Hippocampal formation (tissue), 2 donors: ENCODE data around the gene KLHL26.
A peak's percentile ranks its signal among the peaks of the same experiment; 100 is the strongest.

Source experiments
- DNase-seq, 2 donors: peaks; one replicate each; lab custom pipeline; 2025; lab: John Stamatoyannopoulos, UW

KLHL26 gene

DNA sequence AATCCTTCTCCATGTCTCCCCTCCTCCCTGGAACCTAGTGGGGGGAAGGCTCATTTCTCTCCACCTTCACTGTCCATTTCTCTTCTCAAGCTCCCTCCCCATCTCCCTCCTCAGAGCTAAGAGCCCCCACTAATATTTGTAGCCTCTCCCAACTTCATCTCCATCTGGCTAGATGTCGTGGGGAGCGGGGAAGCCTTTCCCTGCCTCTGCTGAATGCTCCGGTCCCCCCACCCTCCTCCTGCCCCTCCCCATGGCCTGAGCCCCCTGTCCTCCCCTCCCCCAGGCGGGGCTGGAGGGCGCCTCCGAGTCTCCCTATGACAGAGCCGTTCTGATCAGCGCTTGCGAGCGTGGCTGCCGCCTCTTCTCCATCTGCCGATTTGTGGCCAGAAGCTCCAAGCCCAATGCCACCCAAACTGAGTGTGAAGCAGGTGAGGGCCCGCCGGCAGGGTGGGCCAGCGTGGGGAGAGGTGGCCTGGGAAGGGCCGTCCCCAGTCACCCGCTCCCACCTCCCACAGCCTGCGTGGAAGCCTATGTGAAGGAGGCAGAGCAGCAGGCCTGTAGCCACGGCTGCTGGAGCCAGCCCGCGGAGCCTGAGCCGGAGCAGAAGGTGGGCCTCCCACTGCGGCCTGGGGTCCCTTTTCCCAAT, 23.1 kb upstream of the KLHL26 start:
- no peak for DNase-seq

- DNase-seq = no peak
Observed at GRCh38 chr19:18616023-18616422, 20.8 kb upstream of the KLHL26 start.

GRCh38 chr19:18617562-18617961, 19.3 kb upstream of the KLHL26 start:
- DNase-seq = no peak

DNA sequence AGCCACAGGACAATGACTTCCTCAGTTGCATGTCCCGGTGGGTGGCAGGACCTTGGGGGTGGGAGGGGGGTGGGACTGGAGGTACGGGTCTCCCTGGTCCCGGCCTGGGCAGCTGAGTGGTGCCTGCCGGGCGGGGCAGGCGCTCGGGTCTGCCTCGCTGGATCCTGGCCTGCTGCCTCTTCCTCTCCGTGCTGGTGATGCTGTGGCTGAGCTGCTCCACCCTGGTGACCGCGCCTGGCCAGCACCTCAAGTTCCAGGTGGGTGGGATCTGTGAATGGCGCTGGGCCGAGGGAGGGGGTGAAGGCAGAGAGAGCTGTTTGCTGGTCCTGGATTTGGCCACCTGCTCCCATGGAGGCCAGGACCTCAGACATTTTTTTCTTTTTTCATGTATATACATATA, 18.6 kb upstream of the KLHL26 start:
- no peak for DNase-seq

DNA sequence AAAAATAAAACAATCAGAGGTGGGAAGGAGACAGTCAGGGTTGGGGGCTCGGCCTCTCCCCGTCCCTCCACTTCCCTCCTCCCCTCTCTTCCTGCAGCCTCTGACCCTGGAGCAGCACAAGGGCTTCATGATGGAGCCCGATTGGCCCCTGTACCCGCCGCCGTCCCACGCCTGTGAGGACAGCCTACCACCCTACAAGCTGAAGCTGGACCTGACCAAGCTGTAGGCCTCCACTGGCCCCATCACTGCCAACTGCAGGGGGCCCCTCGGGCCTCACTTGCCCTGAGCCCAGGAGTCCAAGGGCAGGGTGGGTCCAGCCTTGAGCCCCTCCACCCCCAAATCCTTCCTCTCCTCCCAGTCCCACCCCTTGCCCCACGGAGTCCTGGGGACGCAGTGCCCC, 16.5 kb upstream of the KLHL26 start:
- DNase-seq = no peak

DNA sequence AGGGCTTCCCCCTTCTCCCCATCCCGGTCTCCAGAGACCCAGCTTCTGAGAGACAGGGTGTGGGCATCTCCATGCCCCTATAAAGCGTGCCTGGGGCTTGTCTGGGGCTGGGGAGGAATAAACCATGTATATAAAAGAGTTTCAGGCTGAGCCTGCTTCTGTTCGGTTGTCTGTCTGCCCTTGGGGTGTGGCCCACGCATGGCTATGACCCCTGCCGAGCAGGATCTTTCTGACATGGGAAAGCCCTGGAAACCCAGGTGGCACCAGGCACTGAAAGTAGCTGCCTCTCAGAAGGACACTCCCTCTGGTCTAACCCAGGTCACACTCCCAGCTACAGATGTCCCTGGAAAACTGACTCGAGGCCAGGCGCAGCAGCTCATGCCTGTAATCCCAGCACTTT, 15.9 kb upstream of the KLHL26 start:
- DNase-seq = no peak

GRCh38 chr19:18626906-18627305, 9.9 kb upstream of the KLHL26 start:
- no peak for DNase-seq

DNA sequence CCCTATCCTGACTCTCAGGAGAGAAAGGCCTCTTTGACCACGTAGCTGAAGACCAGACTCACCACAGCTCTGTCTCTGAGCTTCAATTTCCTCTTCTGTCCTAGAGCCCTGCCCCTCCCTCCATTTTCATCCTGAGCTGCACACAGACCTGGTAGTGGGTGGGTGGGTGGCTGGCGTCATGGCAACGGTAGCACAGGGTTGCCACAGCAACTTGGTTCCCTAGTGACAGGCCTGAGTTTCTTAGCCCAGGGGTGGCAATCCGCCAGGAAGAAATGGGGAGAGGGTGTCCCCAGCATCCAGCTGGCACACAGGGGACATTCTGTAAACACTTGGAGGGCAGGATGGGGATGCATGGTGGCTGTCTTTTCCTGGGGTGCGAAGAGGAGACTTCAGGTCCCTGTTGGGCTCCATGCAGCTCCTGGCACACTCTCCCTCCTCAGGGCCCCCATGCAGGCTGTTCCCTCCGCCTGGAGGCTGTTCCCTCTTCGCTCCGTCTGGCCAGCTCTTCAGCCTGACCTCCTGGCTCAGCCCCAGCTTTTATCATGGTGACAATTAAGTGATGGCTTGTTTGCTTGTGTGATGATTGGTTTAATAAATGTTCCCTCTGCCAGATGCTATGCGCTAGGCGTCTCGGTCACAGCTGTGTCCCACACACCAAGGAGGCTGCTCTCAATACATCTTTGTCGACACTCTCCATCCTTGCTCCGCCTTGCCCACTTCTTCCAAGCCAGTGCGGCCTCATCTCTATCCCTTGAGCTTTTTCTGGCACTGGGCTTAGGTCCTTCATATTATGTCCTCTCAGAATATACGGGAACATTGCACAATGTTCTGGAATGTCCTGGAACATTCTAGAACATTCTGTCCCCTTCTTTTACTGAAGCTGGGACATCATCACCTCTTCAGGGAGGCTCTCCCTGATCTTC, 7.4 kb upstream of the KLHL26 start:
- DNase-seq = no peak

GRCh38 chr19:18633321-18633720, 3.5 kb upstream of the KLHL26 start:
- no peak for DNase-seq

GRCh38 chr19:18634612-18635297, 2.1 kb upstream of the KLHL26 start:
- DNase-seq = no peak

- DNase-seq = no peak
Observed at GRCh38 chr19:18635831-18636182, 1.0 kb upstream of the KLHL26 start.

DNA sequence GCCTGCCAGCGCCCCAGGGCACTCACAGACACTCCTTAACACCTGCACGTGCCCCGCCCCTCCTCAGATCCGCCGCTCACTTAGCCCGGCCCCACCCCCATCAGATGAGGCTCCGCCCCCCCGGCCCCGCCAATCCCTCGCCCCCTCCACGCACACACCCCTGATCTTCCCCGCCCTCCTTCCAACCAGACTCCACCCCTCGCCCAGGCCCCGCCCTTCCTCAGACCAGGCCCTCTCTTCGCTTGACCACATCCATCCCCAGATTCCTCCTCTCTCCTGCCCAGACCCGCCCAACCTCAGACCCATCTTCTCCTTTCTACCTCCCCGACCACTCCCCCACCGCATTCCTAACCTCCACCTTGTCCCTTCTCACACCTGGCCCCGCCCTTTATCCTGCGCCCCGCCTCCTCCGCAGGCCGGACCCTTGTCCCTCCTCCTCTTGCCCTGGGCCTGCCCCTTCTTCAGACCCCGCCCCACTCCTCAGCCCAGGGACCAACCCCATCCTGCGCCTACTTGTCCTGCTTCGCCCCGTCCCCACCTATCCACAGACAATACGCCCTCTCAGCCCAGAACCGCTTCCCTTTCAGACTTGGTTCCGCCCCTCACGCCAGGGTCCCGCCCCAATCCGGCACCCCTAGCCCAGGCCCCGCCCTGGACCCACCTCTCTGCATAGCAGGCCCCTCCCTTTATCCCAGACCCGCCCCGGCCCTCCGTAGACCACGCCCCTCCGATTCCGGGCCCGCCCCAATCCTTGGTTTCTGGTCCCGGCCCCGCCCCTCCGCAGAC, 452 bp upstream of the KLHL26 start:
- peak; percentile 91 to 97 for DNase-seq

- no peak for DNase-seq
Observed at GRCh38 chr19:18637673-18638630, 1.1 kb downstream of the KLHL26 start.

DNA sequence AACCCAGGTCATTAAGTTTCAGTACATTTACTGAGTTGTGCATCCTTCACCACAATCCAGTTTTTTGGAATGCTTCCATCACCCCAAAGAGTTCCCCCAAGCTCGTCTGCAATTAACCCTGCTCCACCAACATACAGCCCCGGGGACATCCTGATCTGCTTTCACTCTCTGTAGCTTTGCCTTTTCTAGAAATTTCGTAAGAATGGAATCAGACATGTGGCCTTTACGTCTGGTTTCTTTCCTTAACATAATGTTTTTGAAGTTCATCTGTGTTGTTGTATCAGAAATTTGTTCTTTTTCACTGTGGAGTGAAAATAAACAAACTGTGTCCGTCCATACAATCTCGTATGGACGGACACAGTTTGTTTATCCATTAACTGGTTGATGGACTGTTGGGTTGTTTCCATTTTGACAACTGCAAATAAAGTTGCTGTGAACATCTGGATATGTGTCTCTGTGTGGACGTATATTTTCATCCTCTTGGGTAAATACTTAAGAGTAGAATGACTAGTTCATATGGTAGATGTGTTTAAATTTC, 2.9 kb downstream of the KLHL26 start:
- DNase-seq = no peak

- peak in 1 of 2 donors; percentile 23 for DNase-seq
Observed at GRCh38 chr19:18644196-18645034, 7.6 kb downstream of the KLHL26 start.

DNA sequence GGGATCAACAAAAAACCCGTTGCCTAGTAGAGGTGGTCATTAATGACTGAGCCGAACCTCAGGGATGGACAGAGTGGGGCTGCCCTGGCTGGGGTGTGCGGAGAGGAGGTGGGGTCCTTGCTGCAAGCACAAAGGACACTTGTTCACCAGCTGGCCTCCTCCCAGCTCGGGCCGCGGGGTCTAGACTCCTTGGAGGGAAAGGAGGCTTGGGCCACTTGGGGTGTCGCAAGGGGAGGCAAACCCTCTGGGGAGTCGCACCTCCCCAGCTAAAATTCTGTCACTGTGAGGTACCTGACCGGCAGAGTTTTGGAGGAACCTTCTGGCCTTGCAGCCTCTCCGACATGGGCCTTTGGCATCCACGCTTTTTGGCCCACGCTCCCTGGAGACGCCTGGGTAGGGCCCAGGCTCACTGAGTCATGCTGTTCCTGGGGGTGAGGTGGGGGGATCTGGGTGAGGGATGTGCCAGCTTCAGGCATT, 8.2 kb downstream of the KLHL26 start:
- DNase-seq = peak; percentile 50 to 67

DNA sequence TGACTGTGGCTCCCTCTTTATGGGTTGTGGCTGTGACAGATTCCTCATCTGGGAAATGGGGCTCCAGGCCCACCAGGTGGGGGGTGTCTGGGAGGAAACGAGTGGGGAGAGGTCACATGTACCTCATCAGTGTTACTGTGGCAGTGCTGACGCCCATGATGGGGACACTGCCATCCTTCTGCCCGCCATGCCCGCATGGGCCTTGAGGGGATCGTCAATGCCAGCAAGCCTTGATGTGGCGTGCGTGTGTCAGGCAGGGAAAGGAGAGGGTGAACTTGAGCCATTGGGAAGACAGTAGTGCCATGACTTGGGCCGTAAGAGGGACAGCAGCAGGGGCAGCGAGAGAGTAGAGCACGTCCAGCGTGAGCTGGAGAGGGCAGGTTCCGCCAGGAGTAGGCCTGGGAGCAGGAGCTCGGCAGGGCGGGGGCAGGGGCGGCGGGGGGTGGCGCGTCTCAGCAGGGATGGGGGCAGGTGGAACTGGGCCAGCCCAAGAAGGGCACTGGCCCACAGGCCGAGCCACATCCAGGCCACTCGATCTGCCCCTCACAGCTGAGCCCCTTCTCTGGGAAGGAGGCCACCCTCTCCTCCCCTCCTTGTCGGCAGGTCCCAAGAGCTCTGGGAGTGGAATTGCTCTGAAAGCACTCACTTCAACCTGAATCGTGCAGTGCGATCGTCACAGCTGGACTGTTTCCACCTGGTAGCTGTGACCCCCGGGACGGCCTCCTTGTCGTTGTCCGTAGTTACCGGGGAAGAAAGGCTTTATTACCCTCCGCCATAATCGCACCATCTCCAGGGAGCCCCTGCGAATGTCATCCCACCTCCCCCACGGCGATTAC, 9.9 kb downstream of the KLHL26 start:
- no peak for DNase-seq

DNA sequence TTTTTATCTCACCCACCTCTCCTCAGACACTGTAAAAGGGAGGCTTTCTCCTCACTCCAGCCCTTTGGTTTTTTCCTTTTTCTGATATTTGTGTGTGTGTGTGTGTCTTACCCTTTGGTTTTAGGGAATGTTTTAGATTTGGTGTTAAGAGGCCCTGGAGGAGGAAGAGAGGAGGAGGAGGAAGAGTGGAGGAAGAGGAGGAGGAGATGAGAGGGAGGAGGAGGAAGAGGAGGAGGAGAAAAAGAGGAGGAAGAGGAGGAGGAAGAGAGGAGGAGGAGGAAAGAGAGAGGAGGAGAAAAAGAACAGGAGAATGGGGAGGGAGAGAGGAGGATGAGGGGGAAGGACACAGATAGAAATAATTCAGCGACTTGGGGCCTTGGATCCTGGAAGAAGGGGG, 10.5 kb downstream of the KLHL26 start:
- no peak for DNase-seq

DNA sequence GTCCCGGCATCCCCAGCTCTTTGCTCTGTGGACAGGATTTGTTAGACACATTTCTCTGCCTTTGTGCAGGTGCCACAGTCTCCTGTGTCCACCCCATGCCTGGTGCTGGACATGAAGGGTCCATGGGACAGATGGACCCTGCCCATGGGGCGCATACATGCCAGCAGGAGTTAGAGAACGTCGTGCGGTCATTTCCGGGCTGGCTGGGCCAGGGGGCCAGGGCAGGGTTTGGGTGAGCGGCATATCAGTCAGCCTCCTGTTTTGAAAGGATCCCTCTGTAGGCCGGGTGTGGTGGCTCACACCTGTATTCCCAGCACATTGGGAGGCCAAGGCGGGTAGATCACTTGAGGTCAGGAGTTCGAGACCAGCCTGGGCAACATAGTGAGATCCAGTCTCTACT, 11.0 kb downstream of the KLHL26 start:
- DNase-seq = no peak
